Body of pancreas (tissue), 4 donors: ENCODE measurements around the gene PIK3R4. TPM values are rescaled to one million over a fixed set of nuclear protein-coding genes. Genes with fewer than 3 reads are reported as not detected.

Experiments
- ATAC-seq: fragments of 150-250 bp; one replicate; pipeline ENCODE4 v1.9.1; 2016
- DNase-seq, 4 donors: peaks; one replicate each; pipeline ENCODE4 v3.0.0-alpha.2; 2019
- H3K27ac ChIP-seq, 4 donors: fragments of 200-600 bp; sonication (generic); 1 replicate in 3 of 4; 2 replicates in 1 of 4; pipeline versions ENCODE4 v1.5.1 to v1.6.1; 2016 to 2019; ENCODE audit warnings: mild to moderate bottlenecking in 1 of 4, mixed read lengths in 1 of 4, moderate library complexity in 1 of 4
- H3K27me3 ChIP-seq, 2 donors: fragments of 200-600 bp; sonication (generic); one replicate each; pipeline ENCODE4 v1.6.0; 2016; ENCODE audit warnings: mild to moderate bottlenecking in 1 of 2
- H3K36me3 ChIP-seq, 2 donors: fragments of 200-600 bp; sonication (generic); replicated peaks in 1 of 2; 2 replicates each; pipeline ENCODE4 v1.5.1; 2016; ENCODE audit warnings: low read depth in 2 of 2; ENCODE audit not compliant: insufficient read depth in 1 of 2
- H3K4me1 ChIP-seq: fragments of 200-600 bp; sonication (generic); one replicate; pipeline ENCODE4 v1.6.0; 2016
- H3K4me3 ChIP-seq, 2 donors: fragments of 200-600 bp; sonication (generic); 1 replicate in 1 of 2; 2 replicates in 1 of 2; pipeline ENCODE4 v1.5.1; 2016 to 2019
- H3K9me3 ChIP-seq, 3 donors: fragments of 200-600 bp; sonication (generic); 1 replicate in 2 of 3; 2 replicates in 1 of 3; pipeline ENCODE4 v1.5.1; 2016
- POLR2A ChIP-seq, 3 donors: fragments of 450-650 bp; IDR thresholded peaks; one replicate each; pipeline ENCODE4 v1.6.1; 2016; ENCODE audit warnings: antibody characterized with exemption in 3 of 3, mild to moderate bottlenecking in 2 of 3
- WGBS, 2 donors: methylation state at CpG; one replicate each; pipeline ENCODE4 v1.1.5; 2017; 5-methylcytosine and 5-hydroxymethylcytosine counted together
- intact Hi-C: fragments of 100-400 bp; cut with DNase I; formaldehyde crosslinking; loops from one replicate; pipeline ENCODE4 v1.15.1; 2023
- total RNA-seq, 2 donors: library from RNA; depleted of rRNA; stranded (reverse); fragments of >200 nt; gene quantifications; one replicate each; pipeline ENCODE4 v1.1.0, GENCODE V29; 2016
- TF ChIP-seq, protein P1 (sequence below), 7 experiments: fragments of 450-650 bp in 4 of 7; fragments of 200-600 bp in 3 of 7; sonication (generic) in 3 of 7; IDR thresholded peaks; one replicate each; pipeline ENCODE4 v1.5.1; 2016 to 2019; ENCODE audit warnings: antibody characterized with exemption in 7 of 7

The PIK3R4 gene
- total RNA-seq, 2 donors from 2014 or later: 20.8 to 28.0 TPM

DNA sequence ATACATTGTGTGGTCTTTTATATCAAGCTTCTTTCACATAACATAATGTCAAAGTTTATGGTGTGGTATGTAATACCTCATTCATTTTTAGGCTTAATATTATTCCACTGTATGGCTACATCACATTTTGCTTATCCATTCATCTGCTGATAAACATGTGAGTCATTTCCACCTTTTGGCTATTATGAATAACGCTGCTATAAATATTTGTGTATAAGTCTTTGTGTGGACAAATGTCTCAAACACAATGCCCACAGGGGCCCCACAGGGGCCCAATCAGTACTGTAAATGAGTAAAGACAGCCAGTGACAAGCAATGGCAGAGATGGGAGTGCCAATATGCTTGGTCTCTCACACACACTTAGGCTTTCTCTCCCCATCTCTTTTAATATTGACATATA lies 54.2 kb downstream of the PIK3R4 start:
- DNase-seq: no peak
- Histone ChIP-seq H3K27ac (no peak overlapping the region), H3K27me3 (no peaks in the 10 kb centered on the region), H3K36me3 (peaks cover 0 to 2% of the 10 kb centered on the region in 2 donors), H3K4me3 (no peak overlapping the region), H3K9me3 (no peaks in the 10 kb centered on the region), H3K4me1 (no peaks in the 10 kb centered on the region)
- ATAC-seq: no peak
- TF ChIP-seq POLR2A (IDR thresholded peaks at IDR 0.05): no peak
- TF ChIP-seq, protein P1, sequence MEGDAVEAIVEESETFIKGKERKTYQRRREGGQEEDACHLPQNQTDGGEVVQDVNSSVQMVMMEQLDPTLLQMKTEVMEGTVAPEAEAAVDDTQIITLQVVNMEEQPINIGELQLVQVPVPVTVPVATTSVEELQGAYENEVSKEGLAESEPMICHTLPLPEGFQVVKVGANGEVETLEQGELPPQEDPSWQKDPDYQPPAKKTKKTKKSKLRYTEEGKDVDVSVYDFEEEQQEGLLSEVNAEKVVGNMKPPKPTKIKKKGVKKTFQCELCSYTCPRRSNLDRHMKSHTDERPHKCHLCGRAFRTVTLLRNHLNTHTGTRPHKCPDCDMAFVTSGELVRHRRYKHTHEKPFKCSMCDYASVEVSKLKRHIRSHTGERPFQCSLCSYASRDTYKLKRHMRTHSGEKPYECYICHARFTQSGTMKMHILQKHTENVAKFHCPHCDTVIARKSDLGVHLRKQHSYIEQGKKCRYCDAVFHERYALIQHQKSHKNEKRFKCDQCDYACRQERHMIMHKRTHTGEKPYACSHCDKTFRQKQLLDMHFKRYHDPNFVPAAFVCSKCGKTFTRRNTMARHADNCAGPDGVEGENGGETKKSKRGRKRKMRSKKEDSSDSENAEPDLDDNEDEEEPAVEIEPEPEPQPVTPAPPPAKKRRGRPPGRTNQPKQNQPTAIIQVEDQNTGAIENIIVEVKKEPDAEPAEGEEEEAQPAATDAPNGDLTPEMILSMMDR (IDR thresholded peaks at IDR 0.05): no peak
- intact Hi-C loops: no loop called here
- WGBS, 2 donors: 63 to 69% methylated on average over 1 of the region's 1 CpG

DNA sequence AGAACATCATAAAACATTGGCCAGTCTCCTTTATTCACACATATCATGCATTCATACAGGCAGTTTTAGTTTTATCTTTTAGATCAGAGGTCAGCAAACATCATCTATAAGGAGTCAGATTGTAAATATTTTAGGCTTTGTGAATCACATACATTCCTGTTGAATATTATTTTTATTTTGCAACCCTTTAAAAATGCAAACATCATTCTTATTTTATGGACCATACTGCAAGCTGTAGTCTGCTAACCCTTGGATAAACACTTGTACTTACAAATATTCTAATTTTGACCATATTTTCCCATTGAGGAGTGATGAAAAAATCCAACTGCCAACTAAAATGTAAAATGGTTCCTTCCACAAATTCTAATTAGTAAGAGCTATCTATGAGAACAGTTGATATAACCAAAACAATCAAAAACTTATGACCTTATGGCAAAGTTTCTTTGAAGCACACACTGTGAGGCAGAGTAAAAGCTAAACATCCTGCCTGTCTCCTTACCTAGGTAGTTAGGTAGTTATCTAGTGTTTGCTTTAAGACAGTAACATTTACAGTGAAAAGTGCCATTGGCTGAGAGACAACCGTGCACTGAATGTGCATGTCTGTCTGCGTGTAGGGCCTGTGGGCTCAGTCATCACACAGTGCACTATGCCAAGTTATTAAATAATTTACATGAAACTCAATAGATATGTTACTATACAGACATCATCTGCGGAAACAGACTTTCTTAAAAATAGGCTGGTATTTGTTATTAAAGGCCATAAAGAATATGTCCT lies 57.7 kb downstream of the PIK3R4 start:
- intact Hi-C loops: no loop called here
- H3K27me3 ChIP-seq: no peaks in the 10 kb centered on the region
- no peaks in the 10 kb centered on the region for H3K9me3 ChIP-seq
- H3K4me1 ChIP-seq: no peaks in the 10 kb centered on the region
- TF ChIP-seq, protein P1 (IDR thresholded peaks at IDR 0.05): no peak
- TF ChIP-seq POLR2A (IDR thresholded peaks at IDR 0.05): no peak
- ATAC-seq: no peak
- 94 to 96% methylated on average over 3 of the region's 3 CpGs for WGBS, 2 donors
- DNase-seq: no peak
- no peak overlapping the region for H3K4me3 ChIP-seq
- no peak overlapping the region for H3K27ac ChIP-seq
- peaks cover 0 to 2% of the 10 kb centered on the region in 2 donors for H3K36me3 ChIP-seq

DNA sequence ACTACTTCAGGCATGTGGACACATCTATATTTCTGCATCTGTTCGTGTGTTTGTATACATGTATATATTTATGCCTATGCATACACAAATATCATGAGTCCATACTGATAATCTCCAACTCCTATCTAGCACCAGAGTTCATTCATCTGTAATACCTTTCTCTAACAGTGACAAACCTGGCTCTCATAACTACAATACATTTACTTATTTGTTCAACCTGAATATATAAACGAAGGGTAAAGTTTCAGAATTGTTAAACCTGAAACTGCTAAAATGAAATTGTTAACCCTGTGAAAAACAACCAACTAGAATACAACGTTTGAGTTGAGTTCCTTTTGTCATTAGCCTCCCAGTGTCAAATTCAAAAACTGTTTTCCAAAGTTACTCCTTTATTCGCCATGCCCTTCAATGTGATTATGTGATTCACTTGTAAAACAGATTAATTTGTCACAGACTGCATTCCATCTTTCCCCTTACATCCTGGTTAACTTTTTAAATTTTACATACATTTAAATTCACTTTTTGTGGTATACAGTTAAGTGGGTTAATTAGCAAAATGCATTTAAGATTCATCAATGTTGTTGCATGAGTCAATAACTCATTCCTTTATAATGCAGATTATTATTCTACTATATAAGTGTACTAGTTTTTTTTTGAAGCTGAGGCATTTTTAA lies 58.5 kb downstream of the PIK3R4 start:
- Histone ChIP-seq H3K36me3 (peaks cover 0 to 7% of the 10 kb centered on the region in 2 donors), H3K9me3 (no peaks in the 10 kb centered on the region), H3K27ac (no peak overlapping the region), H3K27me3 (no peaks in the 10 kb centered on the region), H3K4me3 (no peak overlapping the region), H3K4me1 (no peaks in the 10 kb centered on the region)
- TF ChIP-seq, protein P1 (IDR thresholded peaks at IDR 0.05): no peak
- TF ChIP-seq POLR2A (IDR thresholded peaks at IDR 0.05): no peak
- intact Hi-C loops: no loop called here
- DNase-seq (no peak), ATAC-seq (no peak)
- WGBS, 2 donors: 69 to 70% methylated on average over 4 of the region's 4 CpGs

DNA sequence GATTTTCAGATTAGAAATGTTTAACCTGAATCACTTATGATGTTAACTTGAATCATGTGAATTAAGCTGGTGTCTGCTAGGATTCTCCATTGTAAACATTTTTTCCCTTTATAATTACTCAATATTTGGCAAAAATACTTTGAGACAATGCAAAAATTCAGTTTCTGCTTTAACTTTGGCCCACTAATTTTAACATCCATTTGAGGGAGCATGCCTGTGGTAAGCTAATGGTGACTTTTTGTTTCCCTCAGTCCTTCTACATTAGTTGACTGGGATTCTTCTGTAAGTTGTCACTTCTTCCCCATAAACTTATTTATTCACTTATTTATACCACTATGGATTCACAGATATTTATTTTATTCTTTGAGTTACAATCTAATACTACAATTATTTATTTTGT lies 59.3 kb downstream of the PIK3R4 start:
- Histone ChIP-seq H3K27ac (no peak overlapping the region), H3K4me3 (no peak overlapping the region), H3K9me3 (no peaks in the 10 kb centered on the region), H3K27me3 (no peaks in the 10 kb centered on the region), H3K36me3 (peaks cover 0 to 11% of the 10 kb centered on the region in 2 donors), H3K4me1 (no peaks in the 10 kb centered on the region)
- intact Hi-C loops: no loop called here
- DNase-seq (no peak), ATAC-seq (no peak)
- TF ChIP-seq, protein P1 (IDR thresholded peaks at IDR 0.05): no peak
- TF ChIP-seq POLR2A (IDR thresholded peaks at IDR 0.05): no peak
